ENCODE data around the gene TSPAN14. TPM values are rescaled to one million over a fixed set of nuclear protein-coding genes. Genes with fewer than 3 reads are reported as not detected.
A peak's percentile ranks its signal among the peaks of the same experiment; 100 is the strongest.

Gene TSPAN14
- total RNA-seq, 4 donors from 2014 or later: 17.9 to 50.5 (median 38.4) TPM

- Histone ChIP-seq H3K4me3 (no peak overlapping the region), H3K4me1 (no peaks in the 10 kb centered on the region), H3K9me3 (no peaks in the 10 kb centered on the region), H3K27ac (replicated peaks in 1 of 4) (no peak overlapping the region), H3K36me3 (peaks cover 0 to 17% (median 5%) of the 10 kb centered on the region in 4 donors), H3K27me3 (no peaks in the 10 kb centered on the region)
- TF ChIP-seq EP300 (IDR thresholded peaks at IDR 0.05): no peak
- TF ChIP-seq POLR2AphosphoS5 (IDR thresholded peaks at IDR 0.05): no peak
- TF ChIP-seq CTCF (IDR thresholded peaks at IDR 0.05): no peak
- no peak for TF ChIP-seq POLR2A (IDR thresholded peaks at IDR 0.05; ENCODE audit: low read depth)
- intact Hi-C loops (cut with DNase I): no loop called here
- WGBS: 77% methylated on average over 6 of the region's 6 CpGs
- no peak for DNase-seq (ENCODE audit: extremely low spot score)
Measured at GRCh38 chr10:80436446-80437098, 17.5 kb upstream of the TSPAN14 start.

- no peak for DNase-seq (ENCODE audit: extremely low spot score)
- H3K4me3 ChIP-seq: no peak overlapping the region
- WGBS: 73% methylated on average over 2 of the region's 2 CpGs
- no peaks in the 10 kb centered on the region for H3K4me1 ChIP-seq
- no peaks in the 10 kb centered on the region for H3K9me3 ChIP-seq
- H3K27me3 ChIP-seq: no peaks in the 10 kb centered on the region
- H3K36me3 ChIP-seq: peaks cover 0 to 11% (median 1%) of the 10 kb centered on the region in 4 donors
- intact Hi-C loops (cut with DNase I): no loop called here
- TF ChIP-seq POLR2A (IDR thresholded peaks at IDR 0.05; ENCODE audit: low read depth): no peak
- no peak for TF ChIP-seq CTCF (IDR thresholded peaks at IDR 0.05)
- TF ChIP-seq EP300 (IDR thresholded peaks at IDR 0.05): no peak
- no peak overlapping the region for H3K27ac ChIP-seq (replicated peaks in 1 of 4)
Measured at GRCh38 chr10:80437227-80437626, 16.9 kb upstream of the TSPAN14 start.

- no peak for DNase-seq (ENCODE audit: extremely low spot score)
- intact Hi-C loops (cut with DNase I): no loop called here
- peaks cover 0 to 17% (median 10%) of the 10 kb centered on the region in 4 donors for H3K4me1 ChIP-seq
- H3K36me3 ChIP-seq: no peaks in the 10 kb centered on the region
- no peak for TF ChIP-seq POLR2AphosphoS5 (IDR thresholded peaks at IDR 0.05)
- no peak for TF ChIP-seq POLR2A (IDR thresholded peaks at IDR 0.05; ENCODE audit: low read depth)
- no peak for TF ChIP-seq CTCF (IDR thresholded peaks at IDR 0.05)
- no peak for TF ChIP-seq EP300 (IDR thresholded peaks at IDR 0.05)
- H3K27me3 ChIP-seq: no peaks in the 10 kb centered on the region
- 94% methylated on average over 4 of the region's 8 CpGs for WGBS
- no peaks in the 10 kb centered on the region for H3K9me3 ChIP-seq
- H3K4me3 ChIP-seq: no peak overlapping the region
- H3K27ac ChIP-seq (replicated peaks in 1 of 4): no peak overlapping the region
Measured at GRCh38 chr10:80441831-80442230, 12.3 kb upstream of the TSPAN14 start.

GRCh38 chr10:80442879-80443278, 11.2 kb upstream of the TSPAN14 start:
- Histone ChIP-seq H3K4me1 (peaks cover 0 to 17% (median 10%) of the 10 kb centered on the region in 4 donors), H3K36me3 (no peaks in the 10 kb centered on the region), H3K9me3 (no peaks in the 10 kb centered on the region), H3K27me3 (no peaks in the 10 kb centered on the region), H3K4me3 (no peak overlapping the region), H3K27ac (replicated peaks in 1 of 4) (no peak overlapping the region)
- TF ChIP-seq CTCF (IDR thresholded peaks at IDR 0.05) (no peak), POLR2AphosphoS5 (IDR thresholded peaks at IDR 0.05) (no peak)
- 82% methylated on average over 3 of the region's 3 CpGs for WGBS
- intact Hi-C loops (cut with DNase I): no loop called here
- no peak for DNase-seq (ENCODE audit: extremely low spot score)

- Histone ChIP-seq H3K27me3 (no peaks in the 10 kb centered on the region), H3K4me1 (peaks cover 0 to 17% (median 10%) of the 10 kb centered on the region in 4 donors), H3K9me3 (no peaks in the 10 kb centered on the region), H3K27ac (replicated peaks in 1 of 4) (no peak overlapping the region), H3K36me3 (no peaks in the 10 kb centered on the region), H3K4me3 (no peak overlapping the region)
- DNase-seq (ENCODE audit: extremely low spot score): no peak
- intact Hi-C loops (cut with DNase I): no loop called here
- WGBS: 67% methylated on average over 6 of the region's 6 CpGs
- no peak for TF ChIP-seq POLR2A (IDR thresholded peaks at IDR 0.05; ENCODE audit: low read depth)
- TF ChIP-seq POLR2AphosphoS5 (IDR thresholded peaks at IDR 0.05): no peak
- no peak for TF ChIP-seq EP300 (IDR thresholded peaks at IDR 0.05)
- TF ChIP-seq CTCF (IDR thresholded peaks at IDR 0.05): peak in 1 of 3 experiments; percentile 16
Measured at GRCh38 chr10:80443531-80443974, 10.6 kb upstream of the TSPAN14 start.

All from esophagus muscularis mucosa (tissue), 4 donors.